Thyroid gland (tissue), 4 donors: ENCODE measurements around the gene TAF5.

Source experiments
- POLR2A ChIP-seq, 2 donors: fragments of 450-650 bp; IDR thresholded peaks; one replicate each; pipeline ENCODE4 v1.6.1; 2017; ENCODE audit warnings: antibody characterized with exemption in 2 of 2, mild to moderate bottlenecking in 2 of 2, moderate library complexity in 1 of 2
- TF ChIP-seq, protein P1 (sequence below), 6 experiments: fragments of 200-600 bp in 3 of 6; fragments of 450-650 bp in 3 of 6; sonication (generic) in 3 of 6; IDR thresholded peaks; one replicate each; pipeline ENCODE4 v1.5.1; 2016 to 2019; ENCODE audit warnings: antibody characterized with exemption in 6 of 6, mild to moderate bottlenecking in 2 of 6, inconsistent platforms in 1 of 6, moderate library complexity in 1 of 6

DNA sequence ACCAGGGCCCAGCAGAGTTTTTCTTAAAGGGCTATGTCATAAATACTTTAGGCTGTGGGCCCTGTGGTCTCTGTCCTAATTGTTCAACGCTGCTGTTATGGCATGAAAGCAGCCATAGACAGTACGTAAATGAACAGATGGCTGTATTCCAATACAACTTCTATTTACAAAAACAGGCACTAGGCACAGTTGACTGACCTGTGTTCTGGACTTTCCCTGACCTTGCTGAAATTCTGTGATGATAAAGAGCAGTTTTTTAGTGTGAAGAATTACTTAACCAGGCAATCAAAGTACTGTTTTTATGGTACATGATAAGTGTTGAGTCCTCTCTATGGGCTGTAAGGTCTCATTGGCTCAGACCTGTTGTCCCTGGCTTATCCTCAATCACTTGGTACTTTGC lies 45.8 kb downstream of the TAF5 start:
- no peak for TF ChIP-seq POLR2A (IDR thresholded peaks at IDR 0.05)
- TF ChIP-seq, protein P1, sequence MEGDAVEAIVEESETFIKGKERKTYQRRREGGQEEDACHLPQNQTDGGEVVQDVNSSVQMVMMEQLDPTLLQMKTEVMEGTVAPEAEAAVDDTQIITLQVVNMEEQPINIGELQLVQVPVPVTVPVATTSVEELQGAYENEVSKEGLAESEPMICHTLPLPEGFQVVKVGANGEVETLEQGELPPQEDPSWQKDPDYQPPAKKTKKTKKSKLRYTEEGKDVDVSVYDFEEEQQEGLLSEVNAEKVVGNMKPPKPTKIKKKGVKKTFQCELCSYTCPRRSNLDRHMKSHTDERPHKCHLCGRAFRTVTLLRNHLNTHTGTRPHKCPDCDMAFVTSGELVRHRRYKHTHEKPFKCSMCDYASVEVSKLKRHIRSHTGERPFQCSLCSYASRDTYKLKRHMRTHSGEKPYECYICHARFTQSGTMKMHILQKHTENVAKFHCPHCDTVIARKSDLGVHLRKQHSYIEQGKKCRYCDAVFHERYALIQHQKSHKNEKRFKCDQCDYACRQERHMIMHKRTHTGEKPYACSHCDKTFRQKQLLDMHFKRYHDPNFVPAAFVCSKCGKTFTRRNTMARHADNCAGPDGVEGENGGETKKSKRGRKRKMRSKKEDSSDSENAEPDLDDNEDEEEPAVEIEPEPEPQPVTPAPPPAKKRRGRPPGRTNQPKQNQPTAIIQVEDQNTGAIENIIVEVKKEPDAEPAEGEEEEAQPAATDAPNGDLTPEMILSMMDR (IDR thresholded peaks at IDR 0.05), result no peak
